ENCODE data around the gene ESAM. TPM values are rescaled to one million over a fixed set of nuclear protein-coding genes. Genes with fewer than 3 reads are reported as not detected.

ESAM gene
- polyA plus RNA-seq (0.04 TPM in 2 of 3 replicates, not detected in the other), polyA minus RNA-seq (not detected in 3 replicates)
- polyA plus RNA-seq (2011; ENCODE audit: low read depth) = not detected
- polyA plus RNA-seq (2011; cell fraction: cytosol; rRNA removed) = not detected in 2 replicates
- 0.25 and 0.41 TPM in 2 replicates for polyA plus RNA-seq (2011; cell fraction: nucleus; rRNA removed)
- not detected in 2 replicates for polyA plus RNA-seq (2012; ENCODE audit: low replicate concordance)
- not detected for polyA minus RNA-seq (2011; cell fraction: cytosol; rRNA and poly(A)+ RNA removed)
- polyA minus RNA-seq (2011; cell fraction: nucleus; rRNA and poly(A)+ RNA removed) = 0.31 TPM in 1 of 2 replicates, not detected in the other

- dilution Hi-C loops (cut with MboI; ENCODE audit: extremely low pct_ligation_motif_present, low sequenced_read_pairs) = no loop called here
- no peak for DNase-seq (ENCODE audit: low read depth, low spot score)
- no peak within 1 kb of the TSS for H3K9ac ChIP-seq (ENCODE audit: control insufficient read depth, extremely low read depth, insufficient read depth, low read length)
- no peaks in the 10 kb centered on the region for H3K36me3 ChIP-seq (ENCODE audit: control insufficient read depth in 2 of 2, extremely low read depth in 1 of 2, insufficient read depth in 2 of 2, low read length in 2 of 2)
- H3K4me3 ChIP-seq (ENCODE audit: control insufficient read depth in 2 of 3, extremely low read depth in 1 of 3, insufficient read depth in 2 of 3, low read depth in 1 of 3, low read length in 3 of 3) = peak within 1 kb of the TSS; percentile 30 to 75 (median 47)
- H3K4me2 ChIP-seq (ENCODE audit: control insufficient read depth, extremely low read depth, insufficient read depth, low read depth, low read length) = peak within 1 kb of the TSS; percentile 83
- no peaks in the 10 kb centered on the region for H3K9me1 ChIP-seq (ENCODE audit: control insufficient read depth, extremely low read depth, insufficient read depth, low read length)
- H3K79me2 ChIP-seq (ENCODE audit: control insufficient read depth, insufficient read depth, low read length) = no peaks in the 10 kb centered on the region
- H3K9me3 ChIP-seq (ENCODE audit: control insufficient read depth, low read depth, low read length) = no peaks in the 10 kb centered on the region
- H3K4me1 ChIP-seq (ENCODE audit: control insufficient read depth, extremely low read depth, insufficient read depth, low read length) = peaks cover 13% of the 10 kb centered on the region
- no peaks in the 10 kb centered on the region for H4K20me1 ChIP-seq (ENCODE audit: control insufficient read depth, extremely low read depth, insufficient read depth, low read length)
- no peak within 1 kb of the TSS for H2AFZ ChIP-seq (ENCODE audit: control insufficient read depth, low read length)
- TF ChIP-seq EZH2 (IDR thresholded peaks at IDR 0.05; ENCODE audit: low read length) = no peak
- no peak for TF ChIP-seq CTCF (optimal IDR thresholded peaks at IDR 0.05 in 1 of 3, IDR thresholded peaks at IDR 0.05 in 1 of 3, conservative IDR thresholded peaks at IDR 0.05 in 1 of 3; ENCODE audit: extremely low read depth in 1 of 3, insufficient read depth in 2 of 3, low read length in 3 of 3)
- H3K27me3 ChIP-seq (ENCODE audit: control insufficient read depth, extremely low read depth, insufficient read depth, low read length) = peaks cover 59% of the 10 kb centered on the region
- no peak for FAIRE-seq
- H3K27ac ChIP-seq (ENCODE audit: control insufficient read depth, insufficient read depth, low read length) = no peak within 1 kb of the TSS
Measured at GRCh38 chr11:124762105-124762623, at the start of gene ESAM. TSS of gene ESAM (minus strand) at chr11:124762290. CDS start at chr11:124762154, 136 bp downstream.

GRCh38 chr11:124811399-124812125 is 49.5 kb upstream of the ESAM start:
- Histone ChIP-seq H3K27me3 (ENCODE audit: control insufficient read depth, extremely low read depth, insufficient read depth, low read length) (peaks cover 21% of the 10 kb centered on the region), H3K27ac (ENCODE audit: control insufficient read depth, insufficient read depth, low read length) (no peak overlapping the region), H2AFZ (ENCODE audit: control insufficient read depth, low read length) (no peak overlapping the region), H3K4me1 (ENCODE audit: control insufficient read depth, extremely low read depth, insufficient read depth, low read length) (no peaks in the 10 kb centered on the region), H3K79me2 (ENCODE audit: control insufficient read depth, insufficient read depth, low read length) (no peaks in the 10 kb centered on the region), H3K4me3 (ENCODE audit: control insufficient read depth in 2 of 3, extremely low read depth in 1 of 3, insufficient read depth in 2 of 3, low read depth in 1 of 3, low read length in 3 of 3) (no peak overlapping the region), H3K9ac (ENCODE audit: control insufficient read depth, extremely low read depth, insufficient read depth, low read length) (no peak overlapping the region), H3K9me3 (ENCODE audit: control insufficient read depth, low read depth, low read length) (no peaks in the 10 kb centered on the region), H3K4me2 (ENCODE audit: control insufficient read depth, extremely low read depth, insufficient read depth, low read depth, low read length) (no peak overlapping the region), H3K9me1 (ENCODE audit: control insufficient read depth, extremely low read depth, insufficient read depth, low read length) (no peaks in the 10 kb centered on the region), H3K36me3 (ENCODE audit: control insufficient read depth in 2 of 2, extremely low read depth in 1 of 2, insufficient read depth in 2 of 2, low read length in 2 of 2) (no peaks in the 10 kb centered on the region), H4K20me1 (ENCODE audit: control insufficient read depth, extremely low read depth, insufficient read depth, low read length) (no peaks in the 10 kb centered on the region)
- no peak for TF ChIP-seq EZH2 (IDR thresholded peaks at IDR 0.05; ENCODE audit: low read length)
- dilution Hi-C loops (cut with MboI; ENCODE audit: extremely low pct_ligation_motif_present, low sequenced_read_pairs) = no loop called here
- DNase-seq (ENCODE audit: low read depth, low spot score) (no peak), FAIRE-seq (no peak)
